HFF-Myc (cell line): ENCODE results near the gene SORBS1.

Experiments used
- DNase-seq: peaks from one replicate; pipeline ENCODE4 v3.0.0-alpha.2; 2011; ENCODE audit warnings: low read depth; ENCODE audit errors: extremely low read depth
- H3K4me3 ChIP-seq: replicated peaks from 2 replicates; pipeline ENCODE4 v1.5.1; 2011; ENCODE audit warnings: low read depth, mild to moderate bottlenecking, control low read depth, low read length
- TF ChIP-seq, protein P1 (sequence below): IDR thresholded peaks from 2 replicates; pipeline ENCODE4 v1.5.1; 2012; ENCODE audit warnings: mild to moderate bottlenecking, low read depth, low read length, control low read depth; ENCODE audit errors: missing control alignments

Gene SORBS1

GRCh38 chr10:95531058-95531809 lies 29.9 kb downstream of the SORBS1 start:
- TF ChIP-seq, protein P1, sequence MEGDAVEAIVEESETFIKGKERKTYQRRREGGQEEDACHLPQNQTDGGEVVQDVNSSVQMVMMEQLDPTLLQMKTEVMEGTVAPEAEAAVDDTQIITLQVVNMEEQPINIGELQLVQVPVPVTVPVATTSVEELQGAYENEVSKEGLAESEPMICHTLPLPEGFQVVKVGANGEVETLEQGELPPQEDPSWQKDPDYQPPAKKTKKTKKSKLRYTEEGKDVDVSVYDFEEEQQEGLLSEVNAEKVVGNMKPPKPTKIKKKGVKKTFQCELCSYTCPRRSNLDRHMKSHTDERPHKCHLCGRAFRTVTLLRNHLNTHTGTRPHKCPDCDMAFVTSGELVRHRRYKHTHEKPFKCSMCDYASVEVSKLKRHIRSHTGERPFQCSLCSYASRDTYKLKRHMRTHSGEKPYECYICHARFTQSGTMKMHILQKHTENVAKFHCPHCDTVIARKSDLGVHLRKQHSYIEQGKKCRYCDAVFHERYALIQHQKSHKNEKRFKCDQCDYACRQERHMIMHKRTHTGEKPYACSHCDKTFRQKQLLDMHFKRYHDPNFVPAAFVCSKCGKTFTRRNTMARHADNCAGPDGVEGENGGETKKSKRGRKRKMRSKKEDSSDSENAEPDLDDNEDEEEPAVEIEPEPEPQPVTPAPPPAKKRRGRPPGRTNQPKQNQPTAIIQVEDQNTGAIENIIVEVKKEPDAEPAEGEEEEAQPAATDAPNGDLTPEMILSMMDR, result no peak
- no peak for DNase-seq
- no peak overlapping the region for H3K4me3 ChIP-seq

GRCh38 chr10:95530561-95530960 lies 30.6 kb downstream of the SORBS1 start:
- DNase-seq, result no peak
- TF ChIP-seq, protein P1, result no peak
- H3K4me3 ChIP-seq, result no peak overlapping the region

GRCh38 chr10:95530029-95530428 lies 31.1 kb downstream of the SORBS1 start:
- TF ChIP-seq, protein P1, result no peak
- DNase-seq, result no peak
- no peak overlapping the region for H3K4me3 ChIP-seq

- H3K4me3 ChIP-seq, result no peak overlapping the region
- DNase-seq, result no peak
- TF ChIP-seq, protein P1, result no peak
Measured at GRCh38 chr10:95526044-95526443, 35.1 kb downstream of the SORBS1 start.

DNA sequence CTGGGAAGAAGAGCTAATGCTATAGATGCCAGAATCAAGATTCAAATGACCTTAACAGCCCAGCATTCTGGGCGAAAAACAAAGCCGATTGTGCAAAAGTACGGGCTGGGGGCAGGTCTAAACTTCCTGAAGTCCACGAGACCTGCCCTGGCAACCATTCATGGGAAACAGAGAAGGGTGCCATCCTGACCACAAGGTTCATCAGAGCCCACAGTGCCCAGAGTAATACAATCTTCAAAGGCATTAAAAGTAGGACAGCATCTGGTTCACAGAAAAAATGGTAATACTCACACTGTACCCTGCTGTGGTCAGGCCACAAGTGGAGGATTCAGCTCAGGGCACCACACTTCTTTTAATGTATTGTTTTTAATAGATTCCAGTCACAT lies 36.1 kb downstream of the SORBS1 start:
- TF ChIP-seq, protein P1, result no peak
- DNase-seq, result no peak
- no peak overlapping the region for H3K4me3 ChIP-seq

DNA sequence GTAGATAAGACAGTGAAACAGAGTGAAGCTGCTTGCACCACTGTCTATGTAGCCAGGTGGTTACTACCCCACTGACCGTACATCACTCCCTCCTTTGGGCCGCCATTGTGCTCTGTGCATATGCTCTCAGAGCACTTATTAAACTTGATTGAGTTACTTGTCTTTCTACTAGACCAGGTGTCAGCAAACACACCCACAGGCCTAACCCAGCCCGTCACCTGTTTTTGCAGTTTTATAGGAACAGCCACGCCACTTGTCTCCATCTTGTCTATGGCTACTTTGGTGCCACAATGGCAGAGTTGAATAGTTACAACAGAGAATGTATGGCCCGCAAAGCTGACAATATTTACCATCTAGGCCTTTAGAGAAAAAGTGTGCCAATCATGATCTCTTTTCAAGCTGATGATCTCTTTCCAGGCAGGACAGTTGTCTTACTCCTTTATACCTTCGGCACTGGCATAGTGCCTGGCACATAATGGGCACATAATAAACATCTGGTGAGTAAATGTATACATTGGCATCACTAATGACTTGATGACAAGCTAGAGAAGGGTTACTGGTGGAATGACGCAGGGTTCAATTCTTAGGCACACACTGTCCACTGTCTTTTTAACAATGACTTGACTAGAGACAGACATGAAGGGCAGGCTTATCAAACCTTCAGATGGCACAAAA lies 36.7 kb downstream of the SORBS1 start:
- H3K4me3 ChIP-seq, result no peak overlapping the region
- TF ChIP-seq, protein P1, result no peak
- DNase-seq, result no peak

GRCh38 chr10:95522117-95522516 lies 39.1 kb downstream of the SORBS1 start:
- DNase-seq, result no peak
- TF ChIP-seq, protein P1, result no peak
- no peak overlapping the region for H3K4me3 ChIP-seq
